ENCODE results near the gene KIF25. TPM values are rescaled to one million over a fixed set of nuclear protein-coding genes. Genes with fewer than 3 reads are reported as not detected.

The KIF25 gene
- total RNA-seq, 2 experiments from 2014 or later, result not detected

- H3K36me3 Mint-ChIP-seq (ENCODE audit: low read depth), result no peaks in the 10 kb centered on the region
- CTCF ChIA-PET, result no interaction called here
- H3K27me3 Mint-ChIP-seq, result peaks cover 15% of the 10 kb centered on the region
- ATAC-seq, result no peak
- POLR2A ChIA-PET, result no interaction called here
- intact Hi-C loops (cut with micrococcal nuclease), result no loop called here
- DNase-seq, result no peak
- no peak overlapping the region for H3K4me3 Mint-ChIP-seq
- TF ChIP-seq CTCF (IDR thresholded peaks at IDR 0.05), result no peak
- no peaks in the 10 kb centered on the region for H3K4me1 Mint-ChIP-seq (ENCODE audit: low read depth)
- no peak overlapping the region for H3K27ac Mint-ChIP-seq
- peaks cover 2% of the 10 kb centered on the region for H3K9me3 Mint-ChIP-seq
These were observed 32.8 kb downstream of the KIF25 start for GRCh38 chr6:168030218-168030746.

- ATAC-seq, result no peak
These were observed 33.4 kb downstream of the KIF25 start for GRCh38 chr6:168030908-168031307.

GRCh38 chr6:168031411-168031971 is 34.0 kb downstream of the KIF25 start:
- CTCF ChIA-PET, result no interaction called here
- ATAC-seq (no peak), DNase-seq (no peak)
- Mint-ChIP-seq H3K36me3 (ENCODE audit: low read depth) (no peaks in the 10 kb centered on the region), H3K27me3 (peaks cover 17% of the 10 kb centered on the region), H3K9me3 (peaks cover 2% of the 10 kb centered on the region), H3K4me1 (ENCODE audit: low read depth) (no peaks in the 10 kb centered on the region), H3K27ac (no peak overlapping the region), H3K4me3 (no peak overlapping the region)
- TF ChIP-seq CTCF (IDR thresholded peaks at IDR 0.05), result no peak
- POLR2A ChIA-PET, result no interaction called here
- intact Hi-C loops (cut with micrococcal nuclease), result no loop called here

More at GRCh38 chr6:168030908-168031307, 33.4 kb downstream of the KIF25 start:
- no peak for TF ChIP-seq CTCF (IDR thresholded peaks at IDR 0.05)
- peaks cover 2% of the 10 kb centered on the region for H3K9me3 Mint-ChIP-seq
- no peak overlapping the region for H3K27ac Mint-ChIP-seq
- no peak for DNase-seq
- intact Hi-C loops (cut with micrococcal nuclease), result no loop called here
- no peaks in the 10 kb centered on the region for H3K36me3 Mint-ChIP-seq (ENCODE audit: low read depth)
- H3K4me1 Mint-ChIP-seq (ENCODE audit: low read depth), result no peaks in the 10 kb centered on the region
- peaks cover 20% of the 10 kb centered on the region for H3K27me3 Mint-ChIP-seq
- POLR2A ChIA-PET, result no interaction called here
- CTCF ChIA-PET, result no interaction called here
- no peak overlapping the region for H3K4me3 Mint-ChIP-seq

GRCh38 chr6:168032005-168032760 is 34.7 kb downstream of the KIF25 start:
- no peak for ATAC-seq
- Mint-ChIP-seq H3K9me3 (peaks cover 2% of the 10 kb centered on the region), H3K27me3 (peaks cover 17% of the 10 kb centered on the region), H3K27ac (no peak overlapping the region), H3K36me3 (ENCODE audit: low read depth) (no peaks in the 10 kb centered on the region), H3K4me1 (ENCODE audit: low read depth) (no peaks in the 10 kb centered on the region), H3K4me3 (no peak overlapping the region)
- no peak for DNase-seq
- CTCF ChIA-PET, result interaction anchor here (1.0 kb wide), 1 partner anchor 85 kb away, joined by 3 read pairs; no protein-coding TSS in a partner anchor
- POLR2A ChIA-PET, result no interaction called here
- intact Hi-C loops (cut with micrococcal nuclease), result no loop called here
- TF ChIP-seq CTCF (IDR thresholded peaks at IDR 0.05), result no peak

- peaks cover 8% of the 10 kb centered on the region for H3K9me3 Mint-ChIP-seq
- CTCF ChIA-PET, result no interaction called here
- no peak for TF ChIP-seq CTCF (IDR thresholded peaks at IDR 0.05)
- intact Hi-C loops (cut with micrococcal nuclease), result no loop called here
- no peak overlapping the region for H3K4me3 Mint-ChIP-seq
- H3K27ac Mint-ChIP-seq, result no peak overlapping the region
- DNase-seq (no peak), ATAC-seq (no peak)
- H3K27me3 Mint-ChIP-seq, result peaks cover 16% of the 10 kb centered on the region
- no peaks in the 10 kb centered on the region for H3K4me1 Mint-ChIP-seq (ENCODE audit: low read depth)
- POLR2A ChIA-PET, result no interaction called here
- peaks cover 1% of the 10 kb centered on the region for H3K36me3 Mint-ChIP-seq (ENCODE audit: low read depth)
These were observed 36.3 kb downstream of the KIF25 start for GRCh38 chr6:168033791-168034190.

Measured in activated CD8-positive, alpha-beta T cell treated with anti-CD3 and anti-CD28 coated beads for 36 hours (primary cell).